HG03521 (cell line): ENCODE measurements around the gene MRC2.

ENCODE experiments used
- ATAC-seq: cut with Tn5 transposase; IDR thresholded peaks from one replicate; pipeline ENCODE4 v1.9.1; 2021; ENCODE audit warnings: mild to moderate bottlenecking, moderate library complexity; ENCODE audit not compliant: unreplicated experiment

Gene MRC2

DNA sequence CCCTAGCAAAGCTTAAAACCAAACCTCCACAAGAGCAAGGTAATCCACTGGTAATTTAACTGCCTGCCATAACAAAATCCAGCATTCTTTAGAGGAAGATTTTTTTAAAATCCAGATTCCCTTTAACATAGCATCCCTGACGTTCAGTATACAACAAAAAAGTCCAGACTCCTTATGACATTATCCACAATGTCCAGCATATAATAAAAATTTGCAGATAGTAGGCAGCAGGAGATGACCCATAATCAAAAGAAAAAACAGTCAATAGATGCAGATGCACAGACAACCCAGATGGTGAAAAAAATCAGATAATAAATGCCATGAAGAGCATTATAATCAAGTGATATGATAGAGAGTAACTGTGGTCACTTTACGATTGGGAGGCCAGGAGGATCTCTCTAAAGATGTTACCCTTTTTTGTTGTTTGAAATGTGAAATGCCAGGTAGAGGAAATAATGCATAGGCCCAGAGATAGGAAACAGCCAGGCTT lies 33.2 kb downstream of the MRC2 start:
- no peak for ATAC-seq

DNA sequence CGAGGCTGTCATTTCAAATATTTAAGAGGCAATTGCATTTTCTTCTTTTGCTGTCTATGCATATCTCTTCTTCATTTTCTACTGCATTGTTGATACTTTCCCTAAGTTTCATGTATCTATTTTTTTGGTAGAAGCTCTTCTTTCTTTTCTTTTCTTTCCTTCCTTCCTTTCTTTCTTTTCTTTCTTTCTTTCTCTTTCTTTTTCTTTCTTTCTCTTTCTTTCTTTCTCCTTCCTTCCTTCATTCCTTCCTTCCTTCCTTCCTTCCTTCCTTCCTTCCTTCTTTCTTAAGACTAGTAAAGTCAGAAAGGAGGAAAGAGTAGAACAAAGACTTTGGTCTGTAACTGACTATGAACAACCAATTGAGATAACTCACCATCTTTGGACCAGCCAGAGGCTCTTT lies 33.9 kb downstream of the MRC2 start:
- no peak for ATAC-seq

DNA sequence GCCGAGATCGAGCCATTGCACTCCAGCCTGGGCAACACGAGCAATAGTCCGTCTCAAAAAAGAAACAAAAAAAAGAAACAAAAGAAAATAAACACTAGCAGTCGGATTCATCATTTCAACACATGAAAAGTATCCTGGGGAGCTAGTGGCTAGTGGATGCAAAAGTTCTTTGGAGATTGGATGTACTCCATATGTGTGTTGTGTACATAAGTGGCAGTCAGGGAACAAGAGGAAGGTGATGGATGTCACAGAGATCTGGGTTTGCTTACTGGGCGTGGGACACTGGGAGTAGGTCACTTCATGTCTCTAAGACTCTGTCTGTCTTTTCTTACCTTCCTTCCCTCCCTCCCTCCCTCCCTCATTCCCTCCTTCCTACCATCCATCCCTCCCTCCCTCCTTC lies 35.4 kb downstream of the MRC2 start:
- ATAC-seq = no peak

DNA sequence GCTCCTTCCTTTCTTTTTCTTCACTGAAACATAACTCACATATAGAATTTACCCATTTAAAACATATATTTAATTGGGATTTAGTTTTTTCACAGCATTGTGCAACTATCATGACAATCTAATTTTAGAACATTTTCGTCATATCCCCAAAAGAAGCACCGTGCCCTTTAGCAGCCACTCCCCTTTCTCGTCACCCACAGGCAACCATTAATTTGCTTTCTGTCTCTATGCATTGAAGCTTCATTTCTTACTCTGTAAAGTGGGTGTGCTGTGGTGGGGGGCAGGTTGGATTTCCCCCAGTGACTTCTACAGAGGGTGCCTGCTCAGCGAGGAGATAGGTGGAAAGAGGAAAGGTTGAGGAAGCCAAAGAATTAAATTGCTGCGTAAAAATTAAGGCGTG lies 35.8 kb downstream of the MRC2 start:
- no peak for ATAC-seq

DNA sequence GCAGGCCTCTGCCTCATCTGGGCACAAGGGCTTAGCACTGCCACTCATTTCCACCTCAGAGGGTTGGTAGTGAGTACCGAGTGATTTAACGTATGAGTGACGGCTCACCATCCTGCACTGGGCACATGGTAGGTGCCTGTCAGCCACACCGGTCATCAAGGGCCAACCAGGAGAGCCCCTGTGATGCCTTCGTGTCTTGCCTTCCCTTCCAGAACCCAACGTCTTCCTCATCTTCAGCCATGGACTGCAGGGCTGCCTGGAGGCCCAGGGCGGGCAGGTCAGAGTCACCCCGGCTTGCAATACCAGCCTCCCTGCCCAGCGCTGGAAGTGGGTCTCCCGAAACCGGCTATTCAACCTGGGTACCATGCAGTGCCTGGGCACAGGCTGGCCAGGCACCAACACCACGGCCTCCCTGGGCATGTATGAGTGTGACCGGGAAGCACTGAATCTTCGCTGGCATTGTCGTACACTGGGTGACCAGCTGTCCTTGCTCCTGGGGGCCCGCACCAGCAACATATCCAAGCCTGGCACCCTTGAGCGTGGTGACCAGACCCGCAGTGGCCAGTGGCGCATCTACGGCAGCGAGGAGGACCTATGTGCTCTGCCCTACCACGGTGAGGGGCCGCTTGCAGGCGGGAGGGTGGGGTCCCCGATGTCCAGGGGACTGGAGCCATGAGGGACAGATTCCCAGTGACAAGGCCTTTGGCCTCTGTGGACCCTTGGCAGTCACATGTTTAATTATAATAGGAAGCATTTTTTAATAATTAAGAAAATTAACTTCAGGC lies 37.1 kb downstream of the MRC2 start:
- no peak for ATAC-seq

DNA sequence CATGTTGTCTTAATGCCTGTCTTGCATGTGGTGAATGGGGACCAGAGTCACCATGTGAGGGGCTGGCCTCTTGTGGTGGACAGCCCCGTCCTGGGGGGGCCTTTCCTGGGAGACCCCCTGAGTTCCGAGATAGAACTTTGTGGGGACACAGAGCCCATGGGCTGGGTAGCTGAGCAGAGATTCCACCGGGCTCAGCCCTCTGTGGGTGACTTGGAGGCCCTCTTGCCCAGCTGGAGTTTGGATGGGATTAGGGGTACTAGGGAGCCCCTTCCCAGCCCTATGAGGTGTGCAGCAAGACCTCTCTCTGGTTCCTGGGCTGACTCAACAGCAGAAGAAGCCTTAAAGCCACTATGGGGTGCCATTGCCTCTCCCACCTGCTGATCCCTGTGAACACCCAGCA lies 38.1 kb downstream of the MRC2 start:
- no peak for ATAC-seq

DNA sequence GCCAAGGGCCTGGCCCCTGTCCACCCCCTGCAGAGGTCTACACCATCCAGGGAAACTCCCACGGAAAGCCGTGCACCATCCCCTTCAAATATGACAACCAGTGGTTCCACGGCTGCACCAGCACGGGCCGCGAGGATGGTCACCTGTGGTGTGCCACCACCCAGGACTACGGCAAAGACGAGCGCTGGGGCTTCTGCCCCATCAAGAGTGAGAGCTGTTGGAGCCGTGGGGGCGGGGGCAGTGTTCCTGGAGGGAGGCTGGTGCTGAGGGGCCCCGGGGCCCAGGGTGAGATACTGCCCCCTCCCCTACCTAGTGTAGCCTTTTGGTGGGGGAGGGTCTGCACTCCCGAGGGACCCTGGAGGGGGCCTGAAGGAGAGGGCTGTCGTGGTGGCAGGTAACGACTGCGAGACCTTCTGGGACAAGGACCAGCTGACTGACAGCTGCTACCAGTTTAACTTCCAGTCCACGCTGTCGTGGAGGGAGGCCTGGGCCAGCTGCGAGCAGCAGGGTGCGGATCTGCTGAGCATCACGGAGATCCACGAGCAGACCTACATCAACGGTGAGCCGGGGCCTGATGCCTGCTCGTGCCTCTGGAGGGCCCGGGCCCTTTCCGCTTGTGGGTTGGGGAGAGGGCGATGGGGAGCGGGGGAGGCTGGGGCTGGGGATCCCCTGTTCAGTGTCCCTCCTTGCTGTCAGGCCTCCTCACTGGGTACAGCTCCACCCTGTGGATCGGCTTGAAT lies 38.8 kb downstream of the MRC2 start:
- ATAC-seq = no peak

DNA sequence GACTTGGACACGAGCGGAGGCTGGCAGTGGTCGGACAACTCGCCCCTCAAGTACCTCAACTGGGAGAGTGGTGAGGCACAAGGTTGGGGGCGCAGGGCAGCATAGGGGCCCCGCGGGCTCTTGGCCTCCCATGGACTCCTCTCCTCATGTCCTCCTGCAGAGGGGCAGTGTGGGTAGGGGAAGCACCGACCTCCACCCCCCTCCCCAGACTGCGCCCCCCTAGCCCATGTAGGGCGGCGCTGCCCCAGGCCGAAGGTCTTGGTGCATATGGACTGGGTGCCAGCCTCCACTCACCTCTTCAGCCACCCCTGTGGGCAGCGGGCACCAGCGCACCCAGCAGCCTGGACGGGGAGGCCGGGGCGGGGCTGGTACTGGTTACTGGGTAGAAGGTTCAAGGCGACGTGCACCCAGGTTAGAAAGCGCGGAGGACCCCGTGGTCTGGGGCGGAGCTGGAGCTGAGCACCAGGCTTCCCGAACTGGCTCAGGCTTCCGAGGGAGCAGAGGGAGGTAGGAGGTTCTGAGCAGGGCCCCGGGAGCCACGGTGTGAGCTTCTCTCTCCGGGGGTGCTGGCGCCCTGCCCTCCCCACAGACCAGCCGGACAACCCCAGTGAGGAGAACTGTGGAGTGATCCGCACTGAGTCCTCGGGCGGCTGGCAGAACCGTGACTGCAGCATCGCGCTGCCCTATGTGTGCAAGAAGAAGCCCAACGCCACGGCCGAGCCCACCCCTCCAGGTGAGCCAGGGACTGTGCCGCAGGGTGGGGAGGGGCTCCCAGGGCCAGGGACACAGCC lies 39.5 kb downstream of the MRC2 start:
- ATAC-seq = no peak

DNA sequence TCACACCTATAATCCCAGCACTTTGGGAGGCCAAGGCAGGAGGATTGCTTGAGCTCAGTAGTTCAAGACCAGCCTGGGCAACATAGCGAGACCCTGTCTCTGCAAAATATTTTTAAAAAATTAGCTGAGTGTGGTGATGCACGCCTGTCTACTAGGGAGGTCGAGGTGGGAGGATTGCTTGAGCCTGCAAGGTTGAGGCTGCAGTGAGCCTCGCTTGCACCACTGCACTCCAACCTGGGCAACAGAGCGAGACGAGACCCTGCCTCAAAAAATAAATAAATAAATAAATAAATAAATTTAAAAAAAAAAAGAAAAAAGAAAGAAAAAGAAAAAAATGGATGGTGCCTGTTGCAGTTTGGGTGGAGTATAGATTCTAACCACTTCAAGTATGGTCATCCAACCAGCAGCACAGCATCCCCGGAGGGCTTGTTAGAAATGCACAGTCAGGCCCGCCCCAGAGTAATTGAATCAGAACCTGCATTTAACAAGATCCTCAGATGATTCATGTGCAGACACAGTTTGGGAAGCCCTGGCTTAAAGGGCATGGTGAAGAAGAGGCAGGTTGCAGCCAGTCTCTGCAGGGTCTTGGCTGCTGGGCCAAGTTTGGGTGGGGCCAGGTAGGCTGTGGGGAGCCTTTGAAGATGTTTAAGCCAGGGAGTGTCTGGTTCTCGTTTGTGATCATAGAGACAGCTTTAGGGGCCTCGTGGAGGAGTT lies 40.8 kb downstream of the MRC2 start:
- no peak for ATAC-seq

DNA sequence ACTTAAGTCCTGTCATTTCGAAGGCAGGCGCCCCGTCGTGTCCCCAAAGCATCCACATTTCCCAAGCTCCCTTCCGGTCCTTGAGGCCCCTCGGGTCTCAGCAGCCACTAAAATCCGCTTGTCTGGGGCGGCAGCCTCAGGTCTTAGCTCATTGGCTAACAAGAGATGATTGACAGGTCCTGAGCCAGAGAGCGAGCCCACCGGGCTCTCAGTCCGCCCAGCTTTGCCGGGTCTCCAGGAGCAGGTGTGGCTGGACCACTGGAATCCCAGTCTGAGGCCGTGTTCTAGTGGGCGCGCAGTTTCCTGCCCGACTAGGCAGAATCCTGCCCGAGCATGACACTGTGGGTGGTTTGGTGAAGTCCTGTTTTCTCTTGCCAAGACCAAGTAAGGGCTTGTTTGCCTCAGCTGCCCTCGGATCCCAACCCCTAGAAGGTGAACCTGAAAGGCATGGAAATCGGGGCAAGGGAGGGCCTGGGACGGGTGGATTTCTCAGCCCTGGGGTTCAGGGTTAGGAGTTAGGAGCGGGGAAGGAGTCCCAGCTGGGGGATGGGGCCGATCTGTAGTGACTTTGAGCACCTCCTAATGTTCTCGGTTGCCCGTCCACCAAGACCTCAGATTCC lies 42.8 kb downstream of the MRC2 start:
- ATAC-seq = no peak

DNA sequence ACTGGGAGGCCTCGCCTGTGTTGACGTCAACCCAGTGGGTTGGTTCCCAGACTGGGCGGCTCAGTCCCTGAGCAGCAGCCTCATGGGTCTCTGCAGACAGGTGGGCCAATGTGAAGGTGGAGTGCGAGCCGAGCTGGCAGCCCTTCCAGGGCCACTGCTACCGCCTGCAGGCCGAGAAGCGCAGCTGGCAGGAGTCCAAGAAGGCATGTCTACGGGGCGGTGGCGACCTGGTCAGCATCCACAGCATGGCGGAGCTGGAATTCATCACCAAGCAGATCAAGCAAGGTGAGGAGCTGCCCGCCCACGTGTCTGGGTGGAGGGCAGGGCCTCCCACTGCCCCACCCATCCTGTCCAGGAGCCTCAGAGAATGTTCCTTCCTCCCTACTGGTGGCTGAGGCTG lies 44.1 kb downstream of the MRC2 start:
- ATAC-seq = no peak

DNA sequence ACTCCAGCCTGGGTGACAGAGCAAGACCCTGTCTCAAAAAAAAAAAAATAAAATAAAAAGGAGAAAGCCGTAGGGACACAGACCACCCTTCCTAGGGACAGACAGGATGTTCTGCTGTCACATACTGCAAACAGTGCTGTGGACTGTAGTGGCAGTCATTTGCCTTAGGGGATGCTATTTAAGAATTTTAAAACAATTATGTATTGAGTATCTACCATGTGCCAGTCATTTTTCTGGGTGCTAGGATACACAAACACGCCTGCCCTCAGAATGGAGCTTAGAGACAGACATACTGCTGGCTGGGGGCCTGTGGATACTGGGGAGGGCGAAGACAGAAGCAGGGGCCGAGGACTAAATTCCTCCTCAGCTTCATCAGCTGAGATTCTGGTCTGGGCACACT lies 45.5 kb downstream of the MRC2 start:
- ATAC-seq = no peak

DNA sequence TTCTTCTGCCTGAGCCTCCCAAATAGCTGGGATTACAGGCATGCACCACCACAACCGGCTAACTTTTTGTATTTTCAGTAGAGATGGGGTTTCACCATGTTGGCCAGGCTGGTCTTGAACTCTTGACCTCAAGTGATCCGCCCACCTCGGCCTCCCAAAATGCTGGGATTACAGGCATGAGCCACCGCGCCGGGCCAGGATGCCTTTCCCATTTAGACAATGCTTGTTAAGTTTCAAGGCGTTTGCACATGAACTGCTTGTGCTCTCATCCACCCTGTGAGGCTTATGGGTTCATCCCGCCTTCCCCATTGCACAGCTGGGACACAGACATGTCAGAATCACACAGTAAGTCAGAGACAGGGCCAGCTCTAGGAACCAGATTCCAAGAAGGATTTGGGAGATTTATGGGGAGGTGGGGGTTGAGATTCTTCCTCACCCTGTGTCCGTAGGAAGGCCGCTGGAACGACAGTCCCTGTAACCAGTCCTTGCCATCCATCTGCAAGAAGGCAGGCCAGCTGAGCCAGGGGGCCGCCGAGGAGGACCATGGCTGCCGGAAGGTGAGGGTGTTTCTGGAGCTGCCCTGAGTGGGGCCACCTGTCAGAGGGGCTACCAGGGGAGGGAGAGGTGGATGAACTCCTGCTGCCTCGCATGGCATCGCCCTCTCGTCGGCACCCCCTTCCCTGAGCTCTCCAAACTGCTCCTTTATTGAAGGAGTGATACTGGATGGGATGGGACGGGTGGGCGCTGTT lies 46.3 kb downstream of the MRC2 start:
- no peak for ATAC-seq

DNA sequence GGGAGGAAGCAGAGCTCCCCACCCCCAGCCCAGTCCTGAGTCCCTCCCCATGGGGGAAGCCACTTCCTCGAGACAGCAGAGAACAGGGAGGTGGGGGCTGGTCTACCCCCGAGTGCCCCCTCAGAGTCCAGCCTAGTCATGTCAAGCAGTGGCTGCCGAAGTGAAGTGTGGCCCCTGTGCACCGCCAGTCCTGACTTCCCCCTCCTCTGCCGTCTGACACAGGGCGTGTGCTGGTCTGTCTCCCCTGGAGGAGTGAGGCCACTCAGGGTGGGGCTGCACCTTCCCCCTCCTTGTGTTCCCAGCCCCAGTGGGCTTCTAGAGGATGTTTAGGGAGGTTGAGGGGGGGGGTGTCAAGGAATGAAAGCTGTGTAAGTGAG lies 46.9 kb downstream of the MRC2 start:
- ATAC-seq = no peak

DNA sequence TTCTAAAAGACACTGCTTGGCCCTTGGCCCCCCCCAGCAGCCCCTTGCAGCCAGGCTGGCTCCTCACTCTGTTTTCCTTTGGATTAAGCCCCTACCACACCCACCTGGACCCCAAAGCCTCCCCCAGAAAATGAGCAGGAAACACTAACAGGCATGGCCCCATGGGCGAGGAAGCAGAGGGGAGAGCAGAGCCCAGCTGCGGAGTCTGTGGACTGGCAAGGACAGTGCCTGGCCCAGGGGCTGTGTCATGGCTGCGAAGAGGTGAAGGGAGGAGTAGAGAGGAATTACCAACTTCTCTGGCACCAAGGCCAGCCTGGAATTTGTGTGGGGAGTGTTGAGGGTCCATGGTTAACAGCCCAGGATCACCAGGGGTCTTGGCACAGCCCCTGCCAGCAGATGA lies 47.4 kb downstream of the MRC2 start:
- no peak for ATAC-seq

DNA sequence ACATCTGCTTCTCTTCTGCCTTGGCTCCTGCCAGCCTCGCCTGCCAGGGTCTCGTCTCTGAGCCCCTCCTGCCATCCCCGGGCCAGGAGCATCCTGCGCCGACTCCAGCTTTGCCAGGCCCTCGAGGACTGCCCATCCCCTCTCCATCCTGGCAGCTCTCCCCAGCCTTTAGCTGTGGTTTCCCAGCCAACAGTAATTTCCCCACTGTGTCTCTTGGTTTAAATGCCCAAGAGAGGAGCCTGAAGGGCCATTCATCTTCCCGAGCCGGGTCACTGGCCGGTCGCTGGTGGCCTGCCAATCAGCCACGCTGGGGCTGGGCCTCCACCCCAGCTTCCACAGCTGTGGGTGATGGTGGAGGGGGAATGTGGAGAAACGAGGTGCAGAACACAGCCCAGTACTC lies 47.8 kb downstream of the MRC2 start:
- ATAC-seq = no peak

DNA sequence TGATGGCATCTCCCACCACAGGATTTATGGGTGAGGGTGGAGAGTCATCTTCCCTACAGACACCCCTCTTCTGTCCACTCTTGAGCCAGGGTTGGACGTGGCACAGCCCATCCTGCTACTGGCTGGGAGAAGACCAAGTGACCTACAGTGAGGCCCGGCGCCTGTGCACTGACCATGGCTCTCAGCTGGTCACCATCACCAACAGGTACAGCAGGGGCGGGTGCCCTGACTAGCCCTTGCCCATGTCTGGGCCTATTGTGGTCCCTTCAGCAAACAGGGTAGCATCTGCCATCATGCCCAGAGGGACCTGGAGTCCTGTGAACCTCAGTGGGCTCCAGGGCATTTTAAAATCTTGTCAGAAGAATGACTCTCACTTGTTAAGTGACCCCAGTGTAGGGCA lies 48.2 kb downstream of the MRC2 start:
- no peak for ATAC-seq

DNA sequence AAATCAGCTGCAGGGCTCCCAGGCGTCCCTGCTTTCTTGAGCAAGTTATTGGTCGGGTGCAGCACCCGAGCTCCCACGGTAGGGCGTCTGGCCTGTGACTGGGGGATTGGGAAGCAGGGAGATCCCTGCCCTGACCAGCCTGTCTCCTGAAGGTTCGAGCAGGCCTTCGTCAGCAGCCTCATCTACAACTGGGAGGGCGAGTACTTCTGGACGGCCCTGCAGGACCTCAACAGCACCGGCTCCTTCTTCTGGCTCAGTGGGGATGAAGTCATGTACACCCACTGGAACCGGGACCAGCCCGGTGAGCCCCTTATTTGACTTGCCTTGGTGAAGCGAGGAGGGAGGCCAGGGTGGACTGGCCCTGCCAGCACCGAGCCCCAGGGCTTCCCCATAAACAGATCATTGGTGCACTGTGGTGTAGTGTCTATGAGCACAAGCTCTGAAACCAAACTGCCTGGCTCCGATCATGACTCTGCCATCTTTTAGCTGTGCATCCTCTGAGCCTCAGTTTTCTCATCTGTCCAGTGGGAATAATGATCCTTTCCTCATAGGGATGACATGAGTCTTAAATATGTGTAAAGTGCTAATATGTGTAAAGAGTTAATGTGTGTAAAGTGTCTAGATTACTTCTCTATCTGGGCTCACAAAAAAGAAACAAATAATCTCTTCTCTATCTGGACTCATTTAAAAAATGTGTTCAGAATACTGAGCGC lies 48.9 kb downstream of the MRC2 start:
- no peak for ATAC-seq

DNA sequence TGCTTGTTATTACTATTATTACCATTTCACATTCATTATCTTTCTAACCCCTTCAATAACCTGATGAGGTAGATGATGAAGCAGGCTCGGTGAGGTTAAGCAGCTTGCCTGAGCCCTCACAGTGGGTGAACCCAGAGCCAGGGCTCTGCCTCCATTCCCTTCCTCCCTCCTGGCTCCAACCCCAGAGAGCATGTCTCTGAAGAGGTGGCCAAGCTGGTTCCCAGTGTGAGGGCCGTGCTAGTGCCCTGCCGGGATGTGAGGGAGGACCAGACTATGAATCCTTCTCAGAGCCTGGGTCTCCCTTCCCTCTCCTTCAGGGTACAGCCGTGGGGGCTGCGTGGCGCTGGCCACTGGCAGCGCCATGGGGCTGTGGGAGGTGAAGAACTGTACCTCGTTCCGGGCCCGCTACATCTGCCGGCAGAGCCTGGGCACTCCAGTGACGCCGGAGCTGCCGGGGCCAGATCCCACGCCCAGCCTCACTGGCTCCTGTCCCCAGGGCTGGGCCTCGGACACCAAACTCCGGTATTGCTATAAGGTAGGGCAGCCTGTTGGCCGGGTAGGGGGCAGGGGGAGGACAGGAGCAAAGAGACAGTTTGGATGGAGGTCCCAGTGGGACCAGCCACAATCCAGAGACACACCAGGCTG lies 49.6 kb downstream of the MRC2 start:
- ATAC-seq = no peak
